Stimulated activated CD8-positive, alpha-beta memory T cell treated with anti-CD3 and anti-CD28 coated beads, Interleukin-2, amount 100 ng/mL, for 1 hour (primary cell): Measurements from ENCODE around the gene MAFF.

Source experiments
- DNase-seq, 2 donors: peaks; one replicate each; pipeline ENCODE4 v3.0.0-alpha.2; 2020; ENCODE audit warnings: low read depth in 2 of 2

Gene MAFF

GRCh38 chr22:38248280-38248679, 46.5 kb downstream of the MAFF start:
- DNase-seq: no peak

- no peak for DNase-seq
Measured at GRCh38 chr22:38249301-38249700, 47.5 kb downstream of the MAFF start.

- no peak for DNase-seq
Measured at GRCh38 chr22:38249803-38250642, 48.2 kb downstream of the MAFF start.

GRCh38 chr22:38250643-38251340, 49.0 kb downstream of the MAFF start:
- DNase-seq: no peak

DNA sequence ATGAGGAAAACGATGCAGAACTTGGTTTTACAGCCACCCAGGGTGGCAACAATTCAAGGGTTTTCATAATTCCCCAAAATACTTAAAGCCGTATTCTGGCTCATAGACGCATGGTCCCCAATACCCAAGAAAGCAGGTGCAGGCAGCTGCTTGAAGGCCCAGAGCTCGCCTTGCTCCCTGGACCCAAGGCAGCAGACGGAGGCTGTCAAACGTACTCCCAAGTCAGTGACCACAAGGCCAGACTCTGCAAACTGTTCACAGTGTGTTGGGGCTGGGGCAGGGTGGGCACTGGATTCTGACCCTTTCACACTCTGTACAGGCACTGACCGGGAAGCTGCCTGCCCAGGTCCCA, 49.5 kb downstream of the MAFF start:
- DNase-seq: no peak

DNA sequence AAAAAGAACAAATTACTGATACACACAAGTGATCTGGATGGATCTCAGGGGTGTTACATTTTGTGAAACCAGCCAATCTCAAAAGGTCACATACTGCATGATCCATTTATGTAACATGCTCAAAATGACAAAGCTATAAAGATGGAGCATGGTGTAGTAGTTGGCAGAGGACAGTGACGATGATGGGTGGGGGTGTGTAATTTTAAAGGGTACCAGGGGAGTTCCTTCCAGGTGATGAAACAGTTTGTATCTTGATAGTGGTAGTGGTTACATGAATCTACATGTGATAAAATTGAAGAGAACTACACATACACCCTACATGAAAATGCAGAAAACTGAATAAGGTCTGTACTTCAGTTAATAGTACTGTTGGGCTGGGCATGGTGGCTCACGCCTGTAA, 53.9 kb downstream of the MAFF start:
- DNase-seq: no peak

GRCh38 chr22:38257181-38257580, 55.4 kb downstream of the MAFF start:
- DNase-seq: no peak

DNA sequence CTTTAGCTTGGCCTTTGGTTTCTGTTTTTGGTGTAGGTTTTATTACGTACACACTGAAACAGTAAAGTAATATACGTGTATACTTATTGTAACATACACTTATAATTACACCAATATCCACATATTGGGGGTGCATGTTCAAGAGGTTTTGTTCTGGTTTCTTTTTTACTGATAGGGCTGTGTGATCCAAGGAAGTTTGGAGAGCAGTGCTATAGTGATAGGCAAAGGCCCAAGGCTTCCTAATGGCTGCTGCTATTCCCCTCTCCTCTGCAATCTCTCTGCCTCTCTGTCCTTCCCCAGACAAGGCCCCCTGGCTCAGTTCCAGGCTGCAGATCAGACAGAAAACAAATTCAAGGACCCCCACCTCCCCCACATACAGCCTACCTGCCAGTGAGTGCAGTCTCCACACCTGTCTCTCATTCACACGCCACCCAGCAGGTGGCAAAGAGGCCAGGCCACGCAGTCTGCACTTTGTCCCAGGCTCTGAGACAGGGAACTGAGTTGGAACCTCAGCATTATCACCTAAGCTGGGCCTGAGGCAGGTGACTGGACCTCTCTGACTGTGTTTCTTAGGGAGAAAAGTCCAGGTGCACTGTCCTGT, 56.0 kb downstream of the MAFF start:
- no peak for DNase-seq

- DNase-seq: no peak
Measured at GRCh38 chr22:38258895-38259294, 57.1 kb downstream of the MAFF start.

- DNase-seq: no peak
Measured at GRCh38 chr22:38259370-38259769, 57.6 kb downstream of the MAFF start.

DNA sequence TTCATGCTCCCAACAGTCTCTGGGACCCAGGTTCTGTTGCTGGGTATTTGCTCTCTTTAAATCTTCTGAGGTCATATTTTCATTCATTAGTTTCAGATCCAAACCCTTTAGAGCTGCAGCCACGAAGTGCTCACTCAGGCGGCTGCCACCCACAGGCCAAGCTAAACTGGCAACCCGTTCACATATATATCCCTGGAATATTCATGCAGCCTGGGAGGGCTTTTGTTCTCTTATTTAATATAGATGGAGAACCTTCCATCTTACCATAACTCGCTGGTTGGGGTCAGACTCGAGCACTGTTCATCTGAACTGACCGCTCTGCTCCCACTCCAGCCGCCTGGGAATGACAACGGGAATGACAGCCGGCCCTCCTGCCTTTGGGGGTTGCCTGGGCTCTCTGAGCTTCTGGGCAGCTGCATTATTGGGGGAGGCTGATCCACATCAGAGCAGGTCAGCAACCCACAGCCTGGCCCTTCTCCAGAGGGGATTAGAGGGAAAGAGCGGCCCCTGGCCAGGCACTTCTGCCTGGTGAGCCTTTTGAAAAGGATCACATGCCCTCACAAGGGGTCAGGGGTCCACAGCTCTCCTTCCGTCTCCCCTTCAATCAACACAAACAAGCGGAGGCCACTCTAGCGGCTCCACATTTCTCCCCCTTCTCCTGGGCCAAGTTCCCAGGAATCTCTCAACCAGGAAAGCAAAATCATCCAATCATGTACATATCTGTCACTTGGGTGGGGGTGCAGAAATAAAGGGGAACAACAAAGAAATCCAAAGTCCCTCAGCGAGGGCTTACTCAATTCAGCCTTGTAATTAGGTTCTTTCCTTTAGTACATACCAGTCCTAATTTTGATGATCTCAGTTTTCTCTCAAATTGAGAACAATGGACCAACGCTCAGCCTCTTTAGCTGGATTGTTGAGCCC, 59.2 kb downstream of the MAFF start:
- DNase-seq: no peak

- DNase-seq: no peak
Measured at GRCh38 chr22:38262051-38262795, 60.4 kb downstream of the MAFF start.

DNA sequence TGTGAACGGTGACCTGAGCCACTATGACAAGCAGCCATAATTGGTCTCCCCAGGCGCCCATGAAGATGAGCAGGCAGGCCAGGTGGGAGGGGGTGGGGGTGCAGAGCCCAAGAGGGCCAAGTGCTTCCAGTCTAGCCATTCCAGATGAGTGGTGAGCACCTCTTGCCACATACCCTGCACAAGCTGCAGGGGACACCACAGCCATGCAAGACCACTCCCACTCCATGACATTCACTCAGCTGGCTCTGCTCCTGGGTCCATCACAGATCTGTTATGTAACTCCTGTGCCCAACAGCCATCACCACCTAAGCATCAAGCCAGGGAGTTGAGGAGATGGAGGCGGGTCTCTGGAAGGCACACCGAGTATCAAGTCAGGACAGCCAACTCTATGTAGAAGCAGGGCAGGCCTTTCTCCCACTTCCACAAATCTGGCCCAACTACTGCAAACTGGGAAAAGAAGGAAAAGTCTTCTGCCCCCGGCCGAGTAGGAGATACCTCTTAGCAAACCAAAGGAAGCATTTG, 62.6 kb downstream of the MAFF start:
- DNase-seq: no peak
